ENCODE results near the gene SLC44A3. TPM values are rescaled to one million over a fixed set of nuclear protein-coding genes. Genes with fewer than 3 reads are reported as not detected.
A peak's percentile ranks its signal among the peaks of the same experiment; 100 is the strongest.
"Not testable (repeated sequence)": the region's sequence is repeated elsewhere in the genome, so short reads cannot be mapped to it uniquely, and the experiment has no call there.

The SLC44A3 gene
- total RNA-seq, 1 donor from 2014 or later, result 3.3 TPM

DNA sequence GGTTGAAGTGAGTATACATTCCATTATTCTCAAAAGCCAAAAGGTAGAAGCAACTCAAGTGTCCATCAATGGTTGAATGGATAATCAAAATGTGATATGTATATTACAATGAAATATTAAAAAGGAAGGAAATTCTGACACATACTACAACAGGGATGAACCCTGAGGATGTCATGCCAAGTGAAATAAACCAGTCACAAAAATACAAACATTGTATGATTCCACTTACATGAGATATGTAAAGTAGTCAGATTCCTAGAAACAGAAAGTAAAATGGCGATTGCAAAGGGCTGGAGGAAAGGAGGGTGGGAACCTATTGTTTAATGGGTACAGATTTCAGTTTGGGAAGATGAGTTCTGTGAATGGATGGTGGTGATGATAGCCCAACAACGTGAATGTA is 5.8 kb downstream of the SLC44A3 start:
- DNase-seq, result no peak
- intact Hi-C loops (cut with DNase I), result no loop called here
- no peak for ATAC-seq (ENCODE audit: poor library complexity)

DNA sequence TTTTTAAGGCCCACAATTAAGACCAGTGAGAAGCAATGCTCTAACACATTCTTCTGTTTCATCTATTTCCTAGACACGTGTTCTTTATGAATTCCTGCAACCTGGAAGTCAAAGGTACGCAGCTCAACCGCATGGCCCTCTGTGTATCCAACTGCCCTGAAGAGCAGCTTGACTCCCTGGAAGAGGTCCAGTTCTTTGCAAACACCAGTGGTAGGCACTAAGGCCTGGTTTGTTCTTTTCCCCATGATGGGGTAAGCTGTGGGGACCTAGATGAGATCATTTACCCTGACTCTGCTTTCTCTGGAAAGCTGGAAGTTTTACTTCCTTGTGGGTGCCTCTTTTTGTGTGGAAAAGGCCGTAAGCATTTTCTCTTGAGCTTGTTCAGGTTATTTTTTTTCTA is 7.3 kb downstream of the SLC44A3 start:
- intact Hi-C loops (cut with DNase I), result no loop called here
- DNase-seq, result no peak
- ATAC-seq (ENCODE audit: poor library complexity), result no peak

DNA sequence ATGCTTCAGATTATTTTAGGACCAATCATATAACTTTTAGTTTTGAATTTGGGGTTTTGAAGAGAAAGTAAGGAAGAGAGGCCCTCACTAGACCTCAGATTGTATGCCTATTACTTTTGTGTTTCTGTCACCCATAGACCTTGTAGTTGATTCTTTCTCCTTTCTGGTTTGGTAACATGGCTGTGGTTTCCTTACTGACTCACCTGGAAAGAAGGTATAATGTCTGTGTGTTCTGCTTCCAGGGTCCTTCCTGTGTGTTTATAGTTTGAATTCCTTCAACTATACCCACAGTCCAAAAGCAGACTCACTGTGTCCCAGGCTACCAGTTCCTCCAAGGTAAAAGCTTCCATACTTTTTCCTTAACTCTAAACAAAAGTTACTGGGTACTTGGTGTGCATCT is 8.1 kb downstream of the SLC44A3 start:
- intact Hi-C loops (cut with DNase I), result no loop called here
- DNase-seq (no peak), ATAC-seq (ENCODE audit: poor library complexity) (no peak)

DNA sequence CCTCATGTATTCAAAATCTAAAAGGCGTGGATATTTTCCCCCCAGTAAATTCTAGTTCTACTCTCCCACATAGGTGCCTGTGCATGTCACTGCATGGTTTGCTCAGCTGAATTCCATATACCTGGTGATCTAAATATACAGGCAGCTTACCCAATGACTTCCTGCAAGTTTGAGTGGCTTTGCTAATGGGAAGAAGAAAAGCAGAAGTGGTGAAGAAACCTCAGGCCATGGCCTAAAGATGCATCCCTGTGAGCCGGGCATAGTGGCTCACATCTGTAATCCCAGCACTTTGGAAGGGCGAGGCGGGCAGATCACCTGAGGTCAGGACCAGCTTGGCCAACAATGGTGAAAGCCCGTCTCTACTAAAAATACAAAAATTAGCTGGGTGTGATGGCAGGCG is 11.5 kb downstream of the SLC44A3 start:
- no peak for ATAC-seq (ENCODE audit: poor library complexity)
- intact Hi-C loops (cut with DNase I), result no loop called here
- no peak for DNase-seq

GRCh38 chr1:94832446-94832845 is 12.3 kb downstream of the SLC44A3 start:
- intact Hi-C loops (cut with DNase I), result no loop called here
- DNase-seq (no peak), ATAC-seq (ENCODE audit: poor library complexity) (no peak)

GRCh38 chr1:94832931-94833585 is 12.9 kb downstream of the SLC44A3 start:
- intact Hi-C loops (cut with DNase I), result no loop called here
- no peak for ATAC-seq (ENCODE audit: poor library complexity)

GRCh38 chr1:94836891-94837290 is 16.7 kb downstream of the SLC44A3 start:
- no peak for ATAC-seq (ENCODE audit: poor library complexity)
- intact Hi-C loops (cut with DNase I), result no loop called here
- DNase-seq, result no peak

More at GRCh38 chr1:94832931-94833585, 12.9 kb downstream of the SLC44A3 start:
- DNase-seq, result no peak

- ATAC-seq (ENCODE audit: poor library complexity); DNase-seq; intact Hi-C loops (cut with DNase I): not testable (repeated sequence)
Measured at GRCh38 chr1:94840381-94840780, 20.2 kb downstream of the SLC44A3 start.

GRCh38 chr1:94840808-94841207 is 20.7 kb downstream of the SLC44A3 start:
- no peak for DNase-seq
- no peak for ATAC-seq (ENCODE audit: poor library complexity)
- intact Hi-C loops (cut with DNase I), result no loop called here

- DNase-seq, result no peak
- intact Hi-C loops (cut with DNase I), result no loop called here
- ATAC-seq (ENCODE audit: poor library complexity), result peak; percentile 72
Measured at GRCh38 chr1:94843430-94843829, 23.3 kb downstream of the SLC44A3 start.

- ATAC-seq (ENCODE audit: poor library complexity) (no peak), DNase-seq (no peak)
- intact Hi-C loops (cut with DNase I), result no loop called here
Measured at GRCh38 chr1:94843846-94844245, 23.7 kb downstream of the SLC44A3 start.

DNA sequence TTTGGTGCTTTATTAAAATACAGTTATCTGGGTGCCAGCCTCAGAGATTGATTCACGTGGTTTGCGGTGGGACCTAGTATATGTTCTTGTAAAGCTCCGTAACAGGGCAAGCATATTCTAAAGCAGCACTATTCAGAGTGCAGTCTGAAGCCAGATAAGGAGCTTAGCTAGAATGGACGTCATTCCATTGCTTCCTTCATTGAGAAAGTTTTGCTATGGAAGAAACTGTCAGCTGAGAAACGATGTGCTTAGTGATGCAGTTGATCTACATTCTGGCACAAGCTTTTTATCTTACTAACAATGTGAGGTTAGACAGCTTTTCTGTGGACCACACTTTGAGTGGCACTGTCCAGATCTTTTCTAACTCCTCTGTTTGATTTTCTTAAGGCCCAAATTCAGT is 26.2 kb downstream of the SLC44A3 start:
- intact Hi-C loops (cut with DNase I), result no loop called here
- no peak for DNase-seq
- ATAC-seq (ENCODE audit: poor library complexity), result no peak

- ATAC-seq (ENCODE audit: poor library complexity) (no peak), DNase-seq (no peak)
- intact Hi-C loops (cut with DNase I), result no loop called here
Measured at GRCh38 chr1:94851571-94851970, 31.4 kb downstream of the SLC44A3 start.

GRCh38 chr1:94852788-94853187 is 32.6 kb downstream of the SLC44A3 start:
- no peak for DNase-seq
- intact Hi-C loops (cut with DNase I), result no loop called here
- ATAC-seq (ENCODE audit: poor library complexity), result no peak

DNA sequence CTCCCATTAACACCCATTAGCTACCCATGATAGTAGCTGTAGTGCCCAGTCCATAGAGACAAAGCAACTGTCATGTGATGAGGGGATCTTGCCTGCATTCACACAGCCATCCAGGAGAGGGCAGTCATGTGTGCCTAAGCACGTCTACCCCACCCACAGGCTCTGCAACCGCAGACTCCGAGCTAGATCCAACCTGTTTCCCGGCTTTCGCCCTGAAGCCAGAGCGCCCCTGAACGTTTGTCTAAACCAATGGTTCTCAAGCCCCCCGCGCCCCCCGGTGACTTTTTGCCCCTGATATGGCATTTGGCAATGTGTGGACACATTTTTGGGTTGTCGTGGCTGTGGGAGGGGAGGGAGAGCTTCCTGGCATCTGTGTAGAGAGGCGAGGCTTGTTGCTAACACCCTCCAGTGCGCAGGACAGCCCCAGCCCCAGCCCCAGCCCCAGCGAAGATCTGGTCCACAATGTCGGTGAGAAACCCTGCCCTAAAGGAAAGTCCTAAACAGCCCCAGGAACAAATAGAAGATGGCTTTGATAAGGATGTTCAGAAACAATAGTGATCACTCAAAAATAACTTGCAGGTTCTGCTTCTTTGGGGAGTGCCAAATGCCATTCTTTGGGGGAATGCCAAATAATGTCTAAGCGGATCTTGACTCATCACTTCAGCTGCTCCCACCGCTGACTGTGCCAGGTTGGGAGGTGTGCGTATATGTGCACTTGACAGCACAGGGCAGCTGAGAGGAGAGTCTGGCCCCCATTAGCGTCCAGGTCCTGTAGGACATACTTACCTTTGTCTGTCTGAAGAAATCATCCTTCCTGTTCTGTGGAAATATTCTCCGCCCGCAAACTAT is 34.5 kb downstream of the SLC44A3 start:
- intact Hi-C loops (cut with DNase I), result loop anchor here (1.0 kb wide), 1 partner anchor 188 kb away; no protein-coding TSS in a partner anchor
- DNase-seq (peak; percentile 89), ATAC-seq (ENCODE audit: poor library complexity) (peak; percentile 93)

- DNase-seq (no peak), ATAC-seq (ENCODE audit: poor library complexity) (peak; percentile 10)
- intact Hi-C loops (cut with DNase I), result no loop called here
Measured at GRCh38 chr1:94855307-94855700, 35.1 kb downstream of the SLC44A3 start.

DNA sequence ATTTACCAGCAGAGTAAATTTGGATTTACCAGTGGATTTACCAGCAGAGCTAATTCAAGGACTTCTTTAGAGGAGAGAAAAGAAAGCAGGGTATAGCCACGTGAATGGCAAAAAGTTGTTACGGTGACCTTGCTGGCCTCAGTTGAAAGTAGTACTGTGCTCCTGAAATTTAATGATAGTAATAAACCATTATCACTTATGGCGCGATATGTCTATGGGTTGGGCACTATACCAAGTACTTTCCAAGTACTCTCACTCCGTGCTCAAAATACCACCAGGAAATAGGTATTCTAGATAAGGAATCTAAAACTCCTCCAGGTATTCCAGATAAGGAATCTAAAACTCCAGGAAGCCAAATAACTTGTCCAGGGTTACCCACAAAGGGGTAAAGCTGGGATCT is 35.8 kb downstream of the SLC44A3 start:
- ATAC-seq (ENCODE audit: poor library complexity), result no peak
- intact Hi-C loops (cut with DNase I), result no loop called here
- DNase-seq, result no peak

DNA sequence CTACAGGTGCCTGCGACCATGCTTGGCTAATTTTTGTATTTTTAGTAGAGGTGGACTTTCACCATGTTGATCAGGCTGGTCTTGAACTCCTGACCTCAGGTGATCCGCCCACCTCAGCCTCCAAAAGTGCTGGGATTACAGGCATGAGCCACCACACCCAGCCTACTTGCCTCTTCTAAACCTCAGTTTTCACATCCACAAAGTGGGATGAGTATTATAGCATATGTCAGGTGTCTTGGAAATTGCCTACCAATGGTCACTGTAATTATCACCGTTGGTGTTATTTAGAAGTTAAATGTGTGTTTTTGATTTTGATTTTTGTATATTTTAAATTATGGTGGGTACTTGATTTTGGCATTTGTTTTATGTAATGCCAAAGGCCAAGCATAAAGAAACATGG is 36.7 kb downstream of the SLC44A3 start:
- intact Hi-C loops (cut with DNase I), result no loop called here
- no peak for DNase-seq
- no peak for ATAC-seq (ENCODE audit: poor library complexity)

DNA sequence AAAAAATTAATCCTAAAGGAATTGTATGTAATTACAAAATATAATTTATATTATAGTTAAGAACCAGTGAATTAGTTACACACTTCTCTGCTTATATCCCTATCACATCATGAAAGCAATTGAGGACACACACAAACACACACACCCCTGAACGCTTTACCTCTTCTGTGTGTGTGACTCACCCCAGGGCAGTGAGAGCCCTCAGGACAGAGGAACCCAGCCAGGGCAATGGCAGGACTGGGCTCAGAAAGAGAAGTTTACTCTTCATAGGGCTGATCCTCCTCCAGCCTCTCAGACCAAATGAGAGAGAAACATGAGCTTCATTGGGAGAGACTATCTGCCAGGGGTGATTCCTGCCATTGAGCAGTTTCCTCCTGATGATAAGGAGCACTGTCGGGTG is 38.1 kb downstream of the SLC44A3 start:
- no peak for DNase-seq
- intact Hi-C loops (cut with DNase I), result no loop called here
- no peak for ATAC-seq (ENCODE audit: poor library complexity)

DNA sequence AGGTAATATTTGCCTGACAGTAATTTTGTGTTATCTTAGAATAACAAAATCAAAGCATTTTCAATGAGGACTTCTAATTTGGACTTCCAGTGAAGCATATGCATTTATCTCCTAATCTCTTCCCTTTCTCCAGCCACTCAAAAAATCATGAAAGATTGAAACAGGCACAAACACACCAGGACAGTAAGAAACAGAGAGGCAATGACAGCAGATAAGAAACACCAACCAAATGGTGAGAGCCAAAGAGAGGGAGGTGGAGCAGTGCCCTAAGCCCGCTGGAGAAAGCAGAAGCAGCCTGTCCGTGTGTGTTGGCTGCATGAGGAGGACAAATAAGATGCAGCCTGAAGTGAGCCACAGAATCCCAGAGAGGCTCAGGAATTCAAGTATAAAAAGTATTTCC is 39.0 kb downstream of the SLC44A3 start:
- intact Hi-C loops (cut with DNase I), result no loop called here
- no peak for ATAC-seq (ENCODE audit: poor library complexity)
- no peak for DNase-seq
